ENCODE results near the gene EFCAB9.

The EFCAB9 gene

GRCh38 chr5:172164769-172165212, 29.2 kb upstream of the EFCAB9 start:
- no peak overlapping the region for H3K4me3 ChIP-seq (ENCODE audit: low read depth, low read length)
- no peak for DNase-seq (ENCODE audit: low read depth)

GRCh38 chr5:172165465-172165864, 28.5 kb upstream of the EFCAB9 start:
- DNase-seq (ENCODE audit: low read depth) = no peak
- no peak overlapping the region for H3K4me3 ChIP-seq (ENCODE audit: low read depth, low read length)

GRCh38 chr5:172166030-172166826, 27.7 kb upstream of the EFCAB9 start:
- H3K4me3 ChIP-seq (ENCODE audit: low read depth, low read length) = no peak overlapping the region
- DNase-seq (ENCODE audit: low read depth) = no peak

GRCh38 chr5:172167895-172168294, 26.1 kb upstream of the EFCAB9 start:
- H3K4me3 ChIP-seq (ENCODE audit: low read depth, low read length) = no peak overlapping the region
- DNase-seq (ENCODE audit: low read depth) = no peak

GRCh38 chr5:172168311-172168710, 25.7 kb upstream of the EFCAB9 start:
- no peak overlapping the region for H3K4me3 ChIP-seq (ENCODE audit: low read depth, low read length)
- DNase-seq (ENCODE audit: low read depth) = no peak

GRCh38 chr5:172169216-172169615, 24.8 kb upstream of the EFCAB9 start:
- DNase-seq (ENCODE audit: low read depth) = no peak
- no peak overlapping the region for H3K4me3 ChIP-seq (ENCODE audit: low read depth, low read length)

GRCh38 chr5:172170251-172170701, 23.7 kb upstream of the EFCAB9 start:
- no peak overlapping the region for H3K4me3 ChIP-seq (ENCODE audit: low read depth, low read length)
- DNase-seq (ENCODE audit: low read depth) = no peak

GRCh38 chr5:172171118-172171517, 22.9 kb upstream of the EFCAB9 start:
- no peak for DNase-seq (ENCODE audit: low read depth)
- H3K4me3 ChIP-seq (ENCODE audit: low read depth, low read length) = no peak overlapping the region

GRCh38 chr5:172172912-172173563, 20.9 kb upstream of the EFCAB9 start:
- DNase-seq (ENCODE audit: low read depth) = no peak
- H3K4me3 ChIP-seq (ENCODE audit: low read depth, low read length) = no peak overlapping the region

GRCh38 chr5:172173564-172174153, 20.3 kb upstream of the EFCAB9 start:
- no peak for DNase-seq (ENCODE audit: low read depth)

GRCh38 chr5:172175263-172175719, 18.7 kb upstream of the EFCAB9 start:
- DNase-seq (ENCODE audit: low read depth) = no peak

More at GRCh38 chr5:172173564-172174153, 20.3 kb upstream of the EFCAB9 start:
- H3K4me3 ChIP-seq (ENCODE audit: low read depth, low read length) = no peak overlapping the region

GRCh38 chr5:172177176-172177575, 16.8 kb upstream of the EFCAB9 start:
- no peak for DNase-seq (ENCODE audit: low read depth)
- H3K4me3 ChIP-seq (ENCODE audit: low read depth, low read length) = no peak overlapping the region

More at GRCh38 chr5:172175263-172175719, 18.7 kb upstream of the EFCAB9 start:
- H3K4me3 ChIP-seq (ENCODE audit: low read depth, low read length) = no peak overlapping the region

- no peak for DNase-seq (ENCODE audit: low read depth)
- H3K4me3 ChIP-seq (ENCODE audit: low read depth, low read length) = no peak overlapping the region
Measured at GRCh38 chr5:172178301-172178987, 15.5 kb upstream of the EFCAB9 start.

- H3K4me3 ChIP-seq (ENCODE audit: low read depth, low read length) = no peak overlapping the region
- DNase-seq (ENCODE audit: low read depth) = no peak
Measured at GRCh38 chr5:172178991-172179989, 14.7 kb upstream of the EFCAB9 start.

GRCh38 chr5:172180936-172181335, 13.0 kb upstream of the EFCAB9 start:
- no peak overlapping the region for H3K4me3 ChIP-seq (ENCODE audit: low read depth, low read length)
- DNase-seq (ENCODE audit: low read depth) = no peak

- DNase-seq (ENCODE audit: low read depth) = no peak
- H3K4me3 ChIP-seq (ENCODE audit: low read depth, low read length) = no peak overlapping the region
Measured at GRCh38 chr5:172182291-172182690, 11.7 kb upstream of the EFCAB9 start.

GRCh38 chr5:172183881-172184280, 10.1 kb upstream of the EFCAB9 start:
- DNase-seq (ENCODE audit: low read depth) = no peak
- no peak overlapping the region for H3K4me3 ChIP-seq (ENCODE audit: low read depth, low read length)

- no peak for DNase-seq (ENCODE audit: low read depth)
- no peak overlapping the region for H3K4me3 ChIP-seq (ENCODE audit: low read depth, low read length)
Measured at GRCh38 chr5:172185096-172185461, 8.9 kb upstream of the EFCAB9 start.
